Measurements from ENCODE around the gene TOMM7.

- TF ChIP-seq CTCF (IDR thresholded peaks at IDR 0.05; ENCODE audit: low read depth, low read length, poor library complexity, severe bottlenecking) (no peak), EZH2phosphoT487 (IDR thresholded peaks at IDR 0.05; ENCODE audit: borderline replicate concordance, low read length) (no peak)
Observed at GRCh38 chr7:22791204-22792158, 31.2 kb downstream of the TOMM7 start.

All from DOHH2 (cell line).